DOHH2 (cell line): ENCODE data around the gene PIR.
A peak's percentile ranks its signal among the peaks of the same experiment; 100 is the strongest.

Experiments
- H3F3A ChIP-seq: fragments of 200-600 bp; sonication (generic), shearing (Covaris generic); 2 replicates; pipeline ENCODE4 v1.6.0; 2016; ENCODE audit warnings: antibody characterized with exemption, mild to moderate bottlenecking; ENCODE audit not compliant: control insufficient read depth, insufficient read depth
- H3K27ac ChIP-seq: fragments of 200-600 bp; sonication (generic); 2 replicates; pipeline ENCODE4 v1.5.1; 2014; ENCODE audit warnings: low read depth, mild to moderate bottlenecking, low read length, moderate library complexity
- H3K27me3 ChIP-seq: fragments of 200-600 bp; sonication (generic); 2 replicates; pipeline ENCODE4 v1.6.1; 2014; ENCODE audit warnings: mild to moderate bottlenecking, low read length, mixed read lengths; ENCODE audit not compliant: control insufficient read depth
- H3K36me3 ChIP-seq: fragments of 200-600 bp; sonication (generic); 2 replicates; pipeline ENCODE4 v1.6.1; 2014; ENCODE audit warnings: mild to moderate bottlenecking, low read length, moderate library complexity, mixed read lengths; ENCODE audit not compliant: control insufficient read depth
- H3K4me1 ChIP-seq: fragments of 200-600 bp; sonication (generic); 2 replicates; pipeline ENCODE4 v1.6.1; 2014; ENCODE audit warnings: mild to moderate bottlenecking, low read length, mixed read lengths; ENCODE audit not compliant: control insufficient read depth
- H3K4me2 ChIP-seq: fragments of 200-600 bp; sonication (generic); 2 replicates; pipeline ENCODE4 v1.6.0; 2014; ENCODE audit warnings: mild to moderate bottlenecking, low read length, moderate library complexity
- H3K4me3 ChIP-seq: fragments of 200-600 bp; sonication (generic); 2 replicates; pipeline ENCODE4 v1.5.1; 2014; ENCODE audit warnings: mild to moderate bottlenecking, low read length, mixed read lengths
- H3K79me2 ChIP-seq: fragments of 200-600 bp; sonication (generic); 2 replicates; pipeline ENCODE4 v1.6.1; 2014; ENCODE audit warnings: mild to moderate bottlenecking, low read length, mixed read lengths; ENCODE audit not compliant: control insufficient read depth
- H3K9me2 ChIP-seq: fragments of 200-600 bp; sonication (generic); replicated peaks from 2 replicates; pipeline ENCODE4 v1.6.1; 2014; ENCODE audit warnings: mild to moderate bottlenecking, low read length, mixed read lengths; ENCODE audit not compliant: control insufficient read depth
- H3K9me3 ChIP-seq: fragments of 200-600 bp; sonication (generic); 2 replicates; pipeline ENCODE4 v1.6.1; 2014; ENCODE audit warnings: antibody characterized with exemption, low read length, mixed read lengths; ENCODE audit not compliant: control insufficient read depth, insufficient read depth
- H4K20me1 ChIP-seq: fragments of 200-600 bp; sonication (generic); 2 replicates; pipeline ENCODE4 v1.6.0; 2014; ENCODE audit warnings: low read depth, mild to moderate bottlenecking, antibody characterized with exemption, low read length, moderate library complexity; ENCODE audit not compliant: control insufficient read depth, insufficient read depth
- CTCF ChIP-seq: fragments of 200-600 bp; sonication (generic); IDR thresholded peaks from one replicate; pipeline ENCODE4 v1.5.1; 2014; ENCODE audit warnings: antibody characterized with exemption, mild to moderate bottlenecking, low read depth, low read length; ENCODE audit not compliant: poor library complexity, severe bottlenecking
- EZH2phosphoT487 ChIP-seq: fragments of 200-600 bp; sonication (generic); IDR thresholded peaks from 2 replicates; pipeline ENCODE4 v1.6.1; 2017; ENCODE audit warnings: borderline replicate concordance, mild to moderate bottlenecking, antibody characterized with exemption, low read length, moderate library complexity, mixed read lengths

PIR gene

GRCh38 chrX:15493118-15493962 lies at the start of gene PIR:
TSS of gene PIR (minus strand) at chrX:15493333. CDS start at chrX:15491257, 2,076 bp downstream.
- Histone ChIP-seq H3K4me3 (0 out of 2 replicates have a peak within 1 kb of the TSS, but pooled peaks have one; percentile 9), H3K27ac (no peak within 1 kb of the TSS)

GRCh38 chrX:15530318-15530717 lies 37.2 kb upstream of the PIR start:
- TF ChIP-seq EZH2phosphoT487 = no peak
- TF ChIP-seq CTCF = no peak

More at GRCh38 chrX:15493118-15493962, at the start of gene PIR:
- H3K27me3 ChIP-seq = no peaks in the 10 kb centered on the region
- H3K36me3 ChIP-seq = no peaks in the 10 kb centered on the region
- H3K4me2 ChIP-seq = peak within 1 kb of the TSS; percentile 17
- H4K20me1 ChIP-seq = no peaks in the 10 kb centered on the region
- no peaks in the 10 kb centered on the region for H3K9me3 ChIP-seq
- no peaks in the 10 kb centered on the region for H3K9me2 ChIP-seq
- TF ChIP-seq CTCF (no peak), EZH2phosphoT487 (no peak)
- H3K79me2 ChIP-seq = no peaks in the 10 kb centered on the region
- H3K4me1 ChIP-seq = no peaks in the 10 kb centered on the region
- no peaks in the 10 kb centered on the region for H3F3A ChIP-seq

GRCh38 chrX:15529165-15529564 lies 36.0 kb upstream of the PIR start:
- no peaks in the 10 kb centered on the region for H3K27me3 ChIP-seq

More at GRCh38 chrX:15530318-15530717, 37.2 kb upstream of the PIR start:
- H3K27ac ChIP-seq = no peak overlapping the region
- no peaks in the 10 kb centered on the region for H3K9me3 ChIP-seq
- H3K79me2 ChIP-seq = no peaks in the 10 kb centered on the region
- no peaks in the 10 kb centered on the region for H3K36me3 ChIP-seq
- no peaks in the 10 kb centered on the region for H3K9me2 ChIP-seq
- no peak overlapping the region for H3K4me3 ChIP-seq
- no peaks in the 10 kb centered on the region for H4K20me1 ChIP-seq
- H3F3A ChIP-seq = no peaks in the 10 kb centered on the region
- H3K4me1 ChIP-seq = no peaks in the 10 kb centered on the region
- no peak overlapping the region for H3K4me2 ChIP-seq
- H3K27me3 ChIP-seq = no peaks in the 10 kb centered on the region

More at GRCh38 chrX:15529165-15529564, 36.0 kb upstream of the PIR start:
- no peaks in the 10 kb centered on the region for H3K9me2 ChIP-seq
- H3K36me3 ChIP-seq = no peaks in the 10 kb centered on the region
- no peak overlapping the region for H3K4me2 ChIP-seq
- H3F3A ChIP-seq = no peaks in the 10 kb centered on the region
- H3K9me3 ChIP-seq = no peaks in the 10 kb centered on the region
- no peak overlapping the region for H3K27ac ChIP-seq
- no peak for TF ChIP-seq CTCF
- TF ChIP-seq EZH2phosphoT487 = no peak
- H4K20me1 ChIP-seq = no peaks in the 10 kb centered on the region
- H3K79me2 ChIP-seq = no peaks in the 10 kb centered on the region
- no peak overlapping the region for H3K4me3 ChIP-seq
- H3K4me1 ChIP-seq = no peaks in the 10 kb centered on the region
